Fibroblast of lung (primary cell): ENCODE data around the gene ARHGEF4. TPM values are rescaled to one million over a fixed set of nuclear protein-coding genes. Genes with fewer than 3 reads are reported as not detected.

Experiments
- DNase-seq, 2 donors: peaks; one replicate each; pipeline versions ENCODE4 v3.0.0 to v3.0.0-alpha.2; 2010; ENCODE audit warnings: low read depth in 2 of 2
- H2AFZ ChIP-seq: 2 replicates; pipeline ENCODE4 v1.5.1; 2012; ENCODE audit warnings: low read length, control low read depth, inconsistent platforms
- H3K27ac ChIP-seq: 2 replicates; pipeline ENCODE4 v1.5.1; 2011; ENCODE audit warnings: low read length, control low read depth; ENCODE audit not compliant: insufficient read depth
- H3K27me3 ChIP-seq: 2 replicates; pipeline ENCODE4 v1.5.1; 2011; ENCODE audit warnings: mild to moderate bottlenecking, low read length; ENCODE audit not compliant: control insufficient read depth, insufficient read depth
- H3K36me3 ChIP-seq: 2 replicates; pipeline ENCODE4 v1.5.1; 2011; ENCODE audit warnings: low read length; ENCODE audit not compliant: control insufficient read depth, insufficient read depth
- H3K4me1 ChIP-seq: 2 replicates; pipeline ENCODE4 v1.5.1; 2011; ENCODE audit warnings: low read length; ENCODE audit not compliant: control insufficient read depth, insufficient read depth; ENCODE audit errors: extremely low read depth
- H3K4me2 ChIP-seq: 2 replicates; pipeline ENCODE4 v1.5.1; 2011; ENCODE audit warnings: low read length, control low read depth; ENCODE audit not compliant: insufficient read depth; ENCODE audit errors: extremely low read depth
- H3K4me3 ChIP-seq, 4 experiments: fragments of 200-600 bp in 1 of 4; sonication (generic) in 1 of 4; replicated peaks in 1 of 4; 2 replicates each; pipeline ENCODE4 v1.5.1; 2011 to 2016; ENCODE audit warnings: low read length in 4 of 4, low read depth in 3 of 4, mild to moderate bottlenecking in 3 of 4, control low read depth in 2 of 4, inconsistent platforms in 1 of 4, mixed read lengths in 1 of 4; ENCODE audit not compliant: insufficient read depth in 1 of 4; ENCODE audit errors: control extremely low read depth in 1 of 4
- H3K79me2 ChIP-seq: 2 replicates; pipeline ENCODE4 v1.5.1; 2012; ENCODE audit warnings: mild to moderate bottlenecking, low read length, inconsistent platforms; ENCODE audit not compliant: control insufficient read depth, insufficient read depth
- H3K9ac ChIP-seq: 2 replicates; pipeline ENCODE4 v1.5.1; 2011; ENCODE audit warnings: mild to moderate bottlenecking, low read length, control low read depth; ENCODE audit not compliant: insufficient read depth
- H3K9me3 ChIP-seq: 2 replicates; pipeline ENCODE4 v1.5.1; 2012; ENCODE audit warnings: low read depth, low read length; ENCODE audit not compliant: control insufficient read depth, insufficient read depth
- H4K20me1 ChIP-seq: 2 replicates; pipeline ENCODE4 v1.5.1; 2011; ENCODE audit warnings: low read length; ENCODE audit not compliant: control insufficient read depth, insufficient read depth; ENCODE audit errors: extremely low read depth
- CTCF ChIP-seq, 2 donors: IDR thresholded peaks in 1 of 2; conservative IDR thresholded peaks in 1 of 2; 1 replicate in 1 of 2; 2 replicates in 1 of 2; pipeline ENCODE4 v1.5.1; 2011 to 2012; ENCODE audit warnings: low read length in 2 of 2, control low read depth in 1 of 2, inconsistent platforms in 1 of 2, low read depth in 1 of 2, mild to moderate bottlenecking in 1 of 2
- EZH2 ChIP-seq: IDR thresholded peaks from 2 replicates; pipeline ENCODE4 v1.5.1; 2012; ENCODE audit warnings: low read length, control low read depth, mild to moderate bottlenecking; ENCODE audit errors: missing control alignments
- polyA plus RNA-seq, 2 donors: library from polyadenylated mRNA; depleted of rRNA in 1 of 2; stranded (reverse) in 1 of 2; unstranded in 1 of 2; fragments of >200 nt; gene quantifications; 2 replicates each; pipeline ENCODE4 v1.2.1, GENCODE V29; 2011 to 2012; ENCODE audit warnings: missing spikeins in 1 of 2
- total RNA-seq: library from RNA; depleted of rRNA; stranded (reverse); fragments of >200 nt; gene quantifications from 2 replicates; pipeline ENCODE4 v1.2.1, GENCODE V29; 2014

ARHGEF4 gene
- total and polyA plus RNA-seq, 2 donors (not counting 1 experiment from before 2014, with no cell fraction given), result 0.05 to 0.83 TPM

GRCh38 chr2:131026919-131027318, 190.2 kb downstream of the ARHGEF4 start:
- H3K79me2 ChIP-seq, result no peaks in the 10 kb centered on the region
- no peak overlapping the region for H2AFZ ChIP-seq
- no peaks in the 10 kb centered on the region for H3K27me3 ChIP-seq
- H3K27ac ChIP-seq, result no peak overlapping the region
- H3K9ac ChIP-seq, result no peak overlapping the region
- H3K9me3 ChIP-seq, result no peaks in the 10 kb centered on the region
- no peaks in the 10 kb centered on the region for H4K20me1 ChIP-seq
- H3K36me3 ChIP-seq, result no peaks in the 10 kb centered on the region
- no peak for DNase-seq
- no peaks in the 10 kb centered on the region for H3K4me1 ChIP-seq
- no peak for TF ChIP-seq EZH2
- TF ChIP-seq CTCF (conservative IDR thresholded peaks at IDR 0.05 in 1 of 2, IDR thresholded peaks at IDR 0.05 in 1 of 2; ENCODE audit: low read depth in 1 of 2, low read length in 2 of 2), result no peak
- H3K4me2 ChIP-seq, result no peak overlapping the region
- H3K4me3 ChIP-seq, result no peak overlapping the region

- Histone ChIP-seq H3K4me2 (no peak overlapping the region), H4K20me1 (no peaks in the 10 kb centered on the region), H3K36me3 (no peaks in the 10 kb centered on the region), H3K27me3 (no peaks in the 10 kb centered on the region), H3K79me2 (no peaks in the 10 kb centered on the region), H3K9ac (no peak overlapping the region), H2AFZ (no peak overlapping the region), H3K4me3 (no peak overlapping the region), H3K4me1 (no peaks in the 10 kb centered on the region), H3K9me3 (no peaks in the 10 kb centered on the region), H3K27ac (no peak overlapping the region)
- TF ChIP-seq CTCF (conservative IDR thresholded peaks at IDR 0.05 in 1 of 2, IDR thresholded peaks at IDR 0.05 in 1 of 2; ENCODE audit: low read depth in 1 of 2, low read length in 2 of 2) (no peak), EZH2 (no peak)
- DNase-seq, result no peak
These were observed 191.1 kb downstream of the ARHGEF4 start for GRCh38 chr2:131027566-131028528.

GRCh38 chr2:131029812-131030211, 193.1 kb downstream of the ARHGEF4 start:
- DNase-seq, result no peak
- Histone ChIP-seq H3K4me3 (no peak overlapping the region), H3K36me3 (no peaks in the 10 kb centered on the region), H3K4me2 (no peak overlapping the region), H3K27ac (no peak overlapping the region), H3K4me1 (no peaks in the 10 kb centered on the region), H2AFZ (no peak overlapping the region), H3K27me3 (peaks cover 9% of the 10 kb centered on the region), H3K79me2 (no peaks in the 10 kb centered on the region), H4K20me1 (no peaks in the 10 kb centered on the region), H3K9me3 (no peaks in the 10 kb centered on the region), H3K9ac (no peak overlapping the region)
- TF ChIP-seq EZH2, result no peak
- TF ChIP-seq CTCF (conservative IDR thresholded peaks at IDR 0.05 in 1 of 2, IDR thresholded peaks at IDR 0.05 in 1 of 2; ENCODE audit: low read depth in 1 of 2, low read length in 2 of 2), result no peak
